Midbrain (tissue), 1 donor: ENCODE data around the gene DHX16.

Source experiments
- DNase-seq: peaks from one replicate; lab custom pipeline; 2025; lab: John Stamatoyannopoulos, UW

DHX16 gene

GRCh38 chr6:30626484-30627366 lies 46.1 kb downstream of the DHX16 start, which contains the start of gene ATAT1:
Gene ATAT1, plus strand, starts transcription at chr6:30626874.
- DNase-seq: peak; percentile 90

GRCh38 chr6:30625511-30625910 lies 47.3 kb downstream of the DHX16 start:
- no peak for DNase-seq

- no peak for DNase-seq
Observed at GRCh38 chr6:30619561-30619960, 53.2 kb downstream of the DHX16 start.

GRCh38 chr6:30618270-30618797 lies 54.5 kb downstream of the DHX16 start:
- no peak for DNase-seq

- peak; percentile 98 for DNase-seq
Observed at GRCh38 chr6:30617565-30618269, 55.1 kb downstream of the DHX16 start, which contains the start of gene MRPS18B. Gene MRPS18B, plus strand, starts transcription at chr6:30617840. Its CDS starts 26 bp downstream, at chr6:30617866.

GRCh38 chr6:30616811-30617564 lies 55.8 kb downstream of the DHX16 start, which contains the start of gene PPP1R10:
Gene PPP1R10, minus strand, starts transcription at chr6:30617243. Its CDS starts 7,299 bp downstream, at chr6:30609944.
- peak; percentile 99 for DNase-seq

- DNase-seq: peak; percentile 23
Observed at GRCh38 chr6:30615958-30616810, 56.6 kb downstream of the DHX16 start.

- DNase-seq: peak; percentile 70
Observed at GRCh38 chr6:30615219-30615957, 57.4 kb downstream of the DHX16 start.

GRCh38 chr6:30614843-30615218 lies 58.0 kb downstream of the DHX16 start:
- DNase-seq: peak; percentile 94

- peak; percentile 60 for DNase-seq
Observed at GRCh38 chr6:30614044-30614842, 58.6 kb downstream of the DHX16 start.

- no peak for DNase-seq
Observed at GRCh38 chr6:30613251-30614043, 59.4 kb downstream of the DHX16 start.

GRCh38 chr6:30612687-30613248 lies 60.0 kb downstream of the DHX16 start:
- DNase-seq: no peak

- peak; percentile 30 for DNase-seq
Observed at GRCh38 chr6:30612213-30612612, 60.6 kb downstream of the DHX16 start.

- DNase-seq: no peak
Observed at GRCh38 chr6:30611856-30612194, 61.0 kb downstream of the DHX16 start.

GRCh38 chr6:30611150-30611855 lies 61.5 kb downstream of the DHX16 start:
- no peak for DNase-seq

GRCh38 chr6:30610065-30610464 lies 62.7 kb downstream of the DHX16 start:
- DNase-seq: no peak

GRCh38 chr6:30603961-30604360 lies 68.8 kb downstream of the DHX16 start:
- DNase-seq: no peak
